Muscle of arm (tissue), 12 donors: ENCODE results near the gene EXOSC7. TPM values are rescaled to one million over a fixed set of nuclear protein-coding genes. Genes with fewer than 3 reads are reported as not detected.
"Not testable (repeated sequence)": the region's sequence is repeated elsewhere in the genome, so short reads cannot be mapped to it uniquely, and the experiment has no call there.

ENCODE experiments used
- DNase-seq: peaks from one replicate; pipeline ENCODE4 v3.0.0-alpha.2; 2013
- polyA plus RNA-seq, 12 donors: library from polyadenylated mRNA; unstranded; fragments of 120-200 nt; gene quantifications; one replicate each; pipeline ENCODE4 v1.2.1, GENCODE V29; 2013; ENCODE audit not compliant: insufficient read length in 12 of 12

Gene EXOSC7
- polyA plus RNA-seq, 12 donors: 32.3 to 85.6 (median 39.2) TPM; not detected in 1

GRCh38 chr3:44958386-44958785, 17.7 kb upstream of the EXOSC7 start:
- no peak for DNase-seq

- DNase-seq: no peak
Observed at GRCh38 chr3:44960387-44961026, 15.5 kb upstream of the EXOSC7 start.

GRCh38 chr3:44961888-44962287, 14.2 kb upstream of the EXOSC7 start:
- DNase-seq: no peak

- no peak for DNase-seq
Observed at GRCh38 chr3:44962621-44963393, 13.2 kb upstream of the EXOSC7 start.

- no peak for DNase-seq
Observed at GRCh38 chr3:44963571-44964325, 12.3 kb upstream of the EXOSC7 start.

- no peak for DNase-seq
Observed at GRCh38 chr3:44965165-44965564, 10.9 kb upstream of the EXOSC7 start.

- no peak for DNase-seq
Observed at GRCh38 chr3:44966795-44967278, 9.2 kb upstream of the EXOSC7 start.

- DNase-seq: no peak
Observed at GRCh38 chr3:44968447-44968858, 7.6 kb upstream of the EXOSC7 start.

GRCh38 chr3:44969154-44969827, 6.8 kb upstream of the EXOSC7 start:
- DNase-seq: no peak

- DNase-seq: no peak
Observed at GRCh38 chr3:44969828-44970179, 6.2 kb upstream of the EXOSC7 start.

- no peak for DNase-seq
Observed at GRCh38 chr3:44970926-44971490, 5.0 kb upstream of the EXOSC7 start.

- no peak for DNase-seq
Observed at GRCh38 chr3:44974416-44974815, 1.6 kb upstream of the EXOSC7 start.

- no peak for DNase-seq
Observed at GRCh38 chr3:44981220-44981619, 5.2 kb downstream of the EXOSC7 start.

- no peak for DNase-seq
Observed at GRCh38 chr3:44981751-44982150, 5.7 kb downstream of the EXOSC7 start.

GRCh38 chr3:44982817-44983216, 6.8 kb downstream of the EXOSC7 start:
- no peak for DNase-seq

- DNase-seq: no peak
Observed at GRCh38 chr3:44983484-44983941, 7.5 kb downstream of the EXOSC7 start.

GRCh38 chr3:44984335-44984734, 8.3 kb downstream of the EXOSC7 start:
- DNase-seq: no peak

- not testable (repeated sequence) for DNase-seq
Observed at GRCh38 chr3:44986330-44986729, 10.3 kb downstream of the EXOSC7 start.

GRCh38 chr3:44987332-44987731, 11.3 kb downstream of the EXOSC7 start:
- DNase-seq: no peak

- no peak for DNase-seq
Observed at GRCh38 chr3:44988073-44988472, 12.0 kb downstream of the EXOSC7 start.

- DNase-seq: no peak
Observed at GRCh38 chr3:44989141-44989540, 13.1 kb downstream of the EXOSC7 start.
